Neuron (in vitro differentiated cells): ENCODE results near the gene KRT1.

Experiments
- H2AFZ ChIP-seq: one replicate; pipeline ENCODE4 v1.6.1; 2013; ENCODE audit warnings: low read depth, mild to moderate bottlenecking, inconsistent platforms, low read length, moderate library complexity
- H3K27me3 ChIP-seq: one replicate; pipeline ENCODE4 v1.6.1; 2013; ENCODE audit warnings: low read length; ENCODE audit not compliant: insufficient read depth
- H3K36me3 ChIP-seq: one replicate; pipeline ENCODE4 v1.6.1; 2013; ENCODE audit warnings: low read length; ENCODE audit not compliant: insufficient read depth
- H3K4me1 ChIP-seq: one replicate; pipeline ENCODE4 v1.6.1; 2013; ENCODE audit warnings: low read length; ENCODE audit not compliant: insufficient read depth
- H3K4me3 ChIP-seq: 2 replicates; pipeline ENCODE4 v1.5.1; 2013; ENCODE audit warnings: mild to moderate bottlenecking, low read length, moderate library complexity
- H3K9me3 ChIP-seq: one replicate; pipeline ENCODE4 v1.6.1; 2013; ENCODE audit warnings: low read length

Gene KRT1

DNA sequence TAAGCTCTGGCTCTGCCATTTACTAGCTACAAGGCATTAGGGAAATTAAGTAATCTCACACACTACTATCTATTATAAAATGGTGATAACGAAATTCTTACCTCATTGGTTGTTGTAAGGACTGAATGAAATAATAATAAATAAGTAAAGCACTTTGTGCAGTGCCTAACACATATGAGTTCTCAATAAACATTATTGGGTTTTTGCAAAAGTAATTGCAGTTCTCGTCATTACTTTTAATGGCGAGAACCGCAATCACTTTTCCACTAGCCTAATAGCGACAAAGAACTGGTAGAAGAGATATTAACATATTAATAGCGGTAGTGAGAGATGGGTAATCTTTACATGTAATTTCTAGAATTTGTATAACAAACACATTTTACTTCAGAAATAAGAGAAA, 13.9 kb upstream of the KRT1 start:
- Histone ChIP-seq H3K36me3 (no peaks in the 10 kb centered on the region), H3K4me3 (no peak overlapping the region), H2AFZ (no peak overlapping the region), H3K9me3 (no peaks in the 10 kb centered on the region), H3K4me1 (no peaks in the 10 kb centered on the region), H3K27me3 (peaks cover 40% of the 10 kb centered on the region)

DNA sequence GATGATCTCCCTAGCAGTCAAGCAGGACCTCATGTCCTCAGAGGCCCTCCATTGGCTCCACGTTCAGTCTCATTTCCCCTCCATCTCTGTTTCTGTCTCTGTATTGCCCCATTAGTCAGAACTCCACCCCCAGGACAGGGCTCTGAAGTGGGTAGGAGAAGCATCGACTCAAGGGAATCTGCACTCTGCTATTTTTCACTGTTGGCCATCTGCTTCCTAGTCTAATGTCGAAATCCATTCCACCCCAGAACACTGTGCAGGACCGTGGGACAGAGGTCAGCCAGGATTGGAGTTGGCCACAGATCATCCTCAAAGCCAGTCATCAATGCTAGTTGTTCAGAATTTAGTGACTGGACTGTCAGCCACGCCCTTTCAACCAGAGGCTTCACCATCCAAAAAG, 13.1 kb upstream of the KRT1 start:
- no peaks in the 10 kb centered on the region for H3K36me3 ChIP-seq
- H3K4me1 ChIP-seq, result no peaks in the 10 kb centered on the region
- no peak overlapping the region for H2AFZ ChIP-seq
- H3K9me3 ChIP-seq, result no peaks in the 10 kb centered on the region
- peaks cover 42% of the 10 kb centered on the region for H3K27me3 ChIP-seq
- H3K4me3 ChIP-seq, result no peak overlapping the region

DNA sequence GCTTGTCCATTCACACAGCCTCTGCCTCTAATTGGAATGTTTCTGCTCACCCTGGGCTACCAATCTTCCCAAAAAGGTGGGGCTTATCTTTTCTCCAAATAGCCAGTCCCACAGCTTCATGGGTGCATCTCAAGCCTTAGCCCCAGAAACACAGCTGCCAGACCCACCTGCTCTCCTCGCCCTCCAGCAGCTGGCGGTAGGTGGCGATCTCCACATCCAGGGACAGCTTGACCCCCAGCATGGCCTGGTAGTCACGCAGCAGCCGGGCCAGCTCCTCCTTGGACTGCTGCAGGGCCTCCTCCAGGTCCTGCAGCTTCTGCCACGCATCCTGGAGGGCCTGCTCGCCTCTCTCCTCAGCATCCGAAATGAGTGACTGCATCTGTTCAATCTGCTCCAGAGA, 12.0 kb upstream of the KRT1 start:
- Histone ChIP-seq H3K27me3 (peaks cover 42% of the 10 kb centered on the region), H3K9me3 (no peaks in the 10 kb centered on the region), H3K36me3 (no peaks in the 10 kb centered on the region), H2AFZ (no peak overlapping the region), H3K4me1 (no peaks in the 10 kb centered on the region), H3K4me3 (no peak overlapping the region)

DNA sequence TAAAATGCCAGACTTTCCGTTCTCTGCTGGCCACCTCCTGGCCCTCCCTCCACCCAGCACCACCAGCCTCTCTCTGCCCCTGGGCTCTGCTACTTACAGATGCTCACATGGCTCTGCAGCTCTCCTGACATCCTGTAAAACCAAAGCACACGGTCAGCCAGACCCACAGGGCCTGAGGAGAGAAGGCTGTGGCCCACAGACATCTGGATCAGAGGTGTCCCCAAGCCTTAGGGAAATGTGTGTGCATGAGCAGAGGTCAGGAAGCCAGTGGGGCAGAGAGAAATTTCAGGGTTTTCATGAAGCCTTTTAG, 11.6 kb upstream of the KRT1 start:
- Histone ChIP-seq H3K4me3 (no peak overlapping the region), H3K9me3 (no peaks in the 10 kb centered on the region), H3K36me3 (no peaks in the 10 kb centered on the region), H3K4me1 (no peaks in the 10 kb centered on the region), H2AFZ (no peak overlapping the region), H3K27me3 (peaks cover 42% of the 10 kb centered on the region)

DNA sequence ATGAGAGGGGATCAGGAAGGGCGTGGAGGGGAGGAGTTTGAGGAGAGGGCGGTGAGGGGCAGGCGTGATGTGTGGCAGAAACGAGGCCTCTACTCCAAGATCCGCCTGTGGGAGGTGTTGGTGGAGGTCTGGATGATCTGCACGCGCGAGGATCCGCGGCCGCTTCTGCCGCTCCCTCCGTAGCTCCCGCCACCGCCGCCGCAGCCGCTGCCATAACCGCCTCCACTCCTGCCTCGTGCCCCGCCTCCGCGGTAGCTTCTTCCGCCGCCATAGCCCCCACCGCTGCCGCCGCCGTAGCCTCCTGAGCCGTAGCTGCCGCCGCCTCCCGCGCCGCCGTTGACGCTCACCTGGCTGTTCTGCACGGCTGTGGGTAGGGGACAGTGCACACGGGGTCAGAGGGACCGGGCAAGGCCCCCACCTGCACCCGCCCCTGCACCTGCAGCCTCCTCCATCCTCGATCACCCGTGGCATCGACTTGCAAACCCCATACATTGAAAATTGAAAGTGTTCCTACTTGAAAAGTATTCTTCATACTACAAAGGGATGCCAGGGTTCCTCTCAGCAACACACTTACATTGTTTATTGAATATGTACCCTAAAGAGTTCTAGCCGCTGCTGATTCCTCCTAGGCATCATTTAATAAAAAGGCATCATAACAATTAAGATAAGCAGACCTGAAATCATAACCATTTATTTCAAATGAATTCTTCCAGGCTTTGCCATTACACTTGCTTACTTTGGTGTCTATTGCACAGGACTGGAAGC, 11.1 kb upstream of the KRT1 start:
- Histone ChIP-seq H3K36me3 (no peaks in the 10 kb centered on the region), H3K27me3 (peaks cover 45% of the 10 kb centered on the region), H3K9me3 (no peaks in the 10 kb centered on the region), H2AFZ (no peak overlapping the region), H3K4me3 (no peak overlapping the region), H3K4me1 (no peaks in the 10 kb centered on the region)

DNA sequence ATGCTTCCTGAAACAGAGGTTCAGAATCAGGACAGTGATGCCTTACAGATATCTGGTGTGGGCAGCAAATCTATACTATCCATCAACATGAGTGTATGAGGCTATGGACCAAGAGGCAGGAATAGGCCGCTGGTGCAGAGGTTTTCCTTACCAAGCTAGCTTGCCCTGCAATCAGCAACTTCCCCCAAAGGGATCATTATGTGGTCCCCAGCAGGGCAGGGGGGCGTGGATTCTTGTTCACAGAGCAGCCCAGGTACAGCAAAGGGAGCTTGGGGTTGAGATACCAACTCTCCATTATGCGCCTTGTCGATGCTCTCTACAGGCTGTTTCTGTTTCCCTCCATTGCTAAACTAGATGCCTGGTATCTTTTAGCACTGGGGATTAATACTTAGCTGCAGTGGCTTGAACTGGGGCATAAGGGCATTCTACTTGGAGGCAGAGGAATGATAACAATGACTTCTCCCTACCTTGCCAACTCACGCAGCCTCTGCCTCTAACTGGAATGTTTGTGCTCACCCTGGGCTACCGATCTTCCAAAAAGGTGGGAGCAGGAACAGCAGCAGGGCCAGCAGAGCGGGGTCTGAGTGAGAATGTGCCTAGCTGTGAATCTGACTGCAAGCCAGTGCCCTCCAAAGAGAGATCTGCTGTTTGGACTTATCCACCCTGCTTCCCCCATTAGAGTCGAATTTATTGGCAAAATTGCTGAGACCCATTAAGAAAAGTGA, 10.3 kb upstream of the KRT1 start:
- Histone ChIP-seq H3K27me3 (peaks cover 46% of the 10 kb centered on the region), H3K36me3 (no peaks in the 10 kb centered on the region), H2AFZ (no peak overlapping the region), H3K9me3 (no peaks in the 10 kb centered on the region), H3K4me1 (no peaks in the 10 kb centered on the region), H3K4me3 (no peak overlapping the region)

DNA sequence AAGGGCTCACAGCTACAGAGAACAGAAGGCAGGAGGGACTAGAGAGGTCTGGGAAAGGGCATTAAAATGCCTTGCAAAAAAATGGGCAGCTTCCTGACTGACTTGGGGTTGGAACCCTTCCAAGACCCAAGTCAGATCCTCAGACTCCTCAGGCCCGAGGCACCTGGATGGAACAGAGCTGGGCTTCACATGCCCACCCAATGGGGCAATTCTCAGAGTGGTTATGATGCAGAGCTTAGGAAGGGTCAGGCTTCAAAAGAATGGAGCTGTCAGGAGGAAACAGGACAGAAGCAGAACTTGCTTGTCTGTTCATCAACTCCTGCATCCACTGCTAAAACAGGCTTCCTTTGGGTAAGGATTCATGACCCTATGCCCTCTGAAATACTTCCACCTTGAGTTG, 9.7 kb upstream of the KRT1 start:
- peaks cover 46% of the 10 kb centered on the region for H3K27me3 ChIP-seq
- H3K9me3 ChIP-seq, result no peaks in the 10 kb centered on the region
- no peak overlapping the region for H2AFZ ChIP-seq
- H3K36me3 ChIP-seq, result no peaks in the 10 kb centered on the region
- H3K4me3 ChIP-seq, result no peak overlapping the region
- H3K4me1 ChIP-seq, result no peaks in the 10 kb centered on the region

DNA sequence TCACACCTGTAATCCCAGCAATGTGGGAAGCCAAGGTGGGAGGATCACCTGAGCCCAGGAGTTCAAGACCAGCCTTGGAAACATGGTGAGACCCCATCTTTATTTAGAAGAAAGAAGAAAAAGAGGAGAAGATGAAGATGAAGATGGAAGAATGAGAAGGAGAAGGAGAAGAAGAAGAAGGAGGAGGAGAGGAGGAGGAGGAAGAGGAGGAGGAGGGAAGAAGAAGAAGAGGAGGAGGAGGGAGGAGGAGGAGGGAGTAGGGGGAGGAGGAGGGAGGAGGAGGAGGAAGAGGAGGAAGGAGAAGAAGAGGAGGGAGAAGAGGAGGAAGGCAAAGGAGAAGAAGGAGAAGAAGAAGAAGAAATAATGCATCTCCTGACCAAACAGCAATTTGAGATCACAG, 9.0 kb upstream of the KRT1 start:
- H3K36me3 ChIP-seq, result no peaks in the 10 kb centered on the region
- peaks cover 46% of the 10 kb centered on the region for H3K27me3 ChIP-seq
- no peaks in the 10 kb centered on the region for H3K4me1 ChIP-seq
- no peak overlapping the region for H2AFZ ChIP-seq
- no peaks in the 10 kb centered on the region for H3K9me3 ChIP-seq
- H3K4me3 ChIP-seq, result no peak overlapping the region

DNA sequence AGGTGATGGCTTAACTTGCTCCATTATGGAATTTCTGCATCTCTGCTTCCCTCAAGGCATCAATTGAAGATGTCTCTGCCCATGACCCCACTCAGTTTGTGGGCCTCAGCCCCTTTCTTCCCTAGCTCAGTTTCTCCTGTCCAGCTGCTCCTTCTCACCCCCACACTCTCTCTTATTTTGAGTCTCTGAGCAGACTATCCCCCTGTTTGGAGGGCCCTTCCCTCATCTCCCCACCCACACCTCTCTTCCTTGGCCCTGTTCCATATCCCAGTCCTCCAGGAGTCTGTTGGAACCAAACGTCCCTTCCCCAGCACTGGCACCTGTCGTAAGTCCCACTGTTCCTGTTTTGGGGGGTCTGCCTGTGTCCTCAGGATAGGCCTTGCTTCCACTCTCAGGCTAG, 8.3 kb upstream of the KRT1 start:
- Histone ChIP-seq H3K4me1 (no peaks in the 10 kb centered on the region), H3K4me3 (no peak overlapping the region), H3K36me3 (no peaks in the 10 kb centered on the region), H2AFZ (no peak overlapping the region), H3K9me3 (no peaks in the 10 kb centered on the region), H3K27me3 (peaks cover 46% of the 10 kb centered on the region)

DNA sequence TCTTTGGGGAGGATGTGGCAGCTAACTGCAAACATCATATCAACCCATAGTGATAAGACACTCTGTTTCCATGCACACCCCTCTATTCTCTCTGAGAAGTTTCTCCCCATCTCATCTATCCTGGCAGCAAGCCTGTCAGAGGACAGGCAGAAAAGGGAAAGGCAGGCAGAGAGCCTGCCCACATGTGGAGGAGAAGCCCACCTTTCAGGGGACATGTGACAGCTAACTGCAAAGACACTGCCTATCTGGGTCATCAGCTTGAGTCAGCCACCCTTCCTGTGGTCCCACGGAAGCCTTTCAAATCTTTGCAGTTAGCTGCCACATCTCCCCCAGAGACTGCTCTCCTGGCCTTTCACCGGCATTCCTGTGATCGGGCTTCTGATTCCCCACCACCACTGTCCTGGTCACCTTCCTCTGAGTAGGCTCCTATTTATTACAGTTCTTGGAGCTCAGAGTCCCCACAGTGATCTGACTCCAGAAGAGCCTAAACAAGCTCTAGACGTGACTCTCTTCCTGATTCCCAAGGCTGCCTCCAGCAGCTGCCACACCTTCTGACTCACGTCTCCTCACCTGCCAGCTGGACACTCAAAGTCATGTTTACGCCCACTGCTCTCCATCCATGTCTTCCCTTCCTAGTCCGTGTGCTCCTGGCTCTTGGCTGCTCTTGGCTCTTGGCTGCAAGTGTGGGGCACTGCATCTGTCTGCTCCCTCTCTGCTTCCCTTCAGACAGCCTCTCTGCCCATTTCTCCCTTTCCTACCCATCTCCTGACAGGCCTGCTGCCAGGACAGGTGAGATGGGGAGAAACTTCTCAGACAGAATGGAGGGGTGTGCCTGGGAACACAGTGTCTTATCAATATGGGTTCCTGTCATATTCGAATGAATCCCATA, 7.5 kb upstream of the KRT1 start:
- Histone ChIP-seq H3K4me3 (no peak overlapping the region), H3K27me3 (peaks cover 39% of the 10 kb centered on the region), H3K9me3 (no peaks in the 10 kb centered on the region)

DNA sequence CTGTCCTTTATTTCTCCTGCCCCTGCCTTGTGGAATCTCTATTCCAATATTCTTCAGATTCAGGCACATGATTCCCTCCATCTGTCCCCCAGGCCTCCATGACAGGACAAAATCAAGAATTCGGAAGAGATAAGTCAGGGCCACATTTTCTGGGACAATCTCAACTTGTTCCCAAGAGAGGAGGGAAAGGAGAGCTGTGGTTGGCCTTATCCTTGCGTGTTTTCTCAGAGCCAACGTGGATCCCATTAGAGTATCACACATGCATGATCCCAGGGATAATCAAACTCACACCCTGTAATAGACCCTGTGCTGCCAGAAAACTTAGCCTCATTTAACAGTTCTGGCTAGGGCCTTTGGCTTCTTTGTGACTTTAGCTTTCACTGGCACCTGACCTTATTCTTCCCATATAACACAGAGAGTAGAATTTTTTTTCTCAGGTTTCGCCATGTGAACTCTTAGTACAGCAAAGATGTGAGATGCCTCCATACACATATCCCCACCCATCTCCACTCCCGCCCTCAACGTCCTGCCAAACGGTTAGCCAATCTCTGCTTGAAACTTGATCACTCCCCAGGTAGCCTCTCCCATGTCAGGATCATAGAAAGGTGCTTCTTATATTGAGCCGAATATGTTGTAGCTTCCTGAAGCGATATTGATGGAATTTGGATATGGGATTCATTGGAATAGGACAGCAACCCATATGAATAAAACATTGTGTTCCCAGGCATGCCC, 6.7 kb upstream of the KRT1 start:
- peaks cover 33% of the 10 kb centered on the region for H3K27me3 ChIP-seq

More for the DNA sequence above, 7.5 kb upstream of the KRT1 start:
- Histone ChIP-seq H3K4me1 (no peaks in the 10 kb centered on the region), H2AFZ (no peak overlapping the region), H3K36me3 (no peaks in the 10 kb centered on the region)

DNA sequence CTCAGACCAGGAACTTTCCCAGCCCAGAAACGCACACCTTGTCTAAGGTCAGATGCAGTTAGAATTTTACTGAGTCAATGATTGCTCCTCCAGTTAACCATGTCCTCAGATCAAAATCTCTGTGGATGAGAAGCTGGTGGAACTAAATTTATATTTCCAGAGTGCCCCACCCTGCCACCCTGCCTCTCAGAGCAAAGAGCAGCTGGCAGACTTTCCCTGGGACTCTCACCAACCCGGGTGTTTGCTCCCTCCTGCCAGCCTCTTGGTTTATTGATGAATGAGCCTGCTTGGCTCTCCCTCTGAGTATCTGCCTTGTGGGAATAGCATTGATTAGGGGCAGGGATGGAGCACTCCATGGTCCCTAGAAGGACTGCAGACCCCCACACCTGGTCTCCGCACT, 5.9 kb upstream of the KRT1 start:
- no peaks in the 10 kb centered on the region for H3K36me3 ChIP-seq
- H3K27me3 ChIP-seq, result peaks cover 25% of the 10 kb centered on the region
- no peak overlapping the region for H3K4me3 ChIP-seq
- no peaks in the 10 kb centered on the region for H3K4me1 ChIP-seq
- H2AFZ ChIP-seq, result no peak overlapping the region
- H3K9me3 ChIP-seq, result no peaks in the 10 kb centered on the region

More for the DNA sequence above, 6.7 kb upstream of the KRT1 start:
- no peak overlapping the region for H2AFZ ChIP-seq
- no peaks in the 10 kb centered on the region for H3K36me3 ChIP-seq
- H3K9me3 ChIP-seq, result no peaks in the 10 kb centered on the region
- no peak overlapping the region for H3K4me3 ChIP-seq
- H3K4me1 ChIP-seq, result no peaks in the 10 kb centered on the region
